Progenitor cell of endocrine pancreas (in vitro differentiated cells): Measurements from ENCODE around the gene HPSE. TPM values are rescaled to one million over a fixed set of nuclear protein-coding genes. Genes with fewer than 3 reads are reported as not detected.

Experiments
- DNase-seq: peaks from one replicate; pipeline ENCODE4 v3.0.0; 2021; ENCODE audit warnings: low spot score; ENCODE audit not compliant: unreplicated experiment
- H3K27ac Mint-ChIP-seq: 2 replicates; pipeline ENCODE4 v1.8.0; 2021; ENCODE audit warnings: mild to moderate bottlenecking, moderate library complexity, mixed read lengths
- H3K27me3 Mint-ChIP-seq: 2 replicates; pipeline ENCODE4 v1.8.0; 2021; ENCODE audit warnings: mixed read lengths
- H3K36me3 Mint-ChIP-seq: 2 replicates; pipeline ENCODE4 v1.8.0; 2022; ENCODE audit warnings: mixed read lengths; ENCODE audit not compliant: insufficient read depth
- H3K4me1 Mint-ChIP-seq: 2 replicates; pipeline ENCODE4 v1.8.0; 2021; ENCODE audit warnings: low read depth, mixed read lengths
- H3K4me3 Mint-ChIP-seq: 2 replicates; pipeline ENCODE4 v1.8.0; 2021; ENCODE audit warnings: low read depth, mild to moderate bottlenecking, moderate library complexity, mixed read lengths
- H3K9me3 Mint-ChIP-seq: 2 replicates; pipeline ENCODE4 v1.8.0; 2021; ENCODE audit warnings: low read depth, mixed read lengths
- CTCF ChIP-seq: fragments of 200-600 bp; sonication (generic); IDR thresholded peaks from one replicate; pipeline ENCODE4 v1.5.0; 2021; ENCODE audit warnings: antibody characterized with exemption, mild to moderate bottlenecking; ENCODE audit not compliant: unreplicated experiment
- total RNA-seq: library from RNA; stranded (reverse); gene quantifications from 2 replicates; pipeline ENCODE4 v1.2.1, GENCODE V29; 2021

Gene HPSE
- total RNA-seq, 1 donor from 2014 or later = 3.6 TPM

DNA sequence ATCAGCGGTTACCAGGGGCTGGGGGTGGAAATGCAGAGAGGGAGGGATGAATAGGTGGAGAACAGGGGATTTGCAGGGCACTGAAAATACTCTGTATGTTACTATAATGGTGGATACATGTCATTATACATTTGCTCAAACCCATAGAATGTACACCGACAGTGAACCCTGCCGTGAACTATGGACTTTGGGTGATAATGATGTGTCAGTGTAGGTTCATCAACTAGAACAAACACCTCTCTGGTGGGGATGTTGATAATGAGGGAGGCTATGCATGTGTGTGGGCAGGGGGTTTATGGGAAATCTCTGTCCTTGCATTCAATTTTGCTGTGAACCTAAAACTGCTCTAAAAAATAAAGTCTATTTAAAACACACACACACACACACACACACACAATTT is 11.5 kb downstream of the HPSE start:
- peaks cover 20% of the 10 kb centered on the region for H3K4me1 Mint-ChIP-seq
- H3K27me3 Mint-ChIP-seq = peaks cover 7% of the 10 kb centered on the region
- no peak for DNase-seq
- no peak overlapping the region for H3K4me3 Mint-ChIP-seq
- H3K27ac Mint-ChIP-seq = no peak overlapping the region
- no peak for TF ChIP-seq CTCF
- no peaks in the 10 kb centered on the region for H3K9me3 Mint-ChIP-seq
- H3K36me3 Mint-ChIP-seq = no peaks in the 10 kb centered on the region

GRCh38 chr4:83320548-83320947 is 14.1 kb downstream of the HPSE start:
- no peaks in the 10 kb centered on the region for H3K36me3 Mint-ChIP-seq
- no peak overlapping the region for H3K4me3 Mint-ChIP-seq
- DNase-seq = no peak
- no peaks in the 10 kb centered on the region for H3K9me3 Mint-ChIP-seq
- H3K27ac Mint-ChIP-seq = no peak overlapping the region
- H3K4me1 Mint-ChIP-seq = peaks cover 14% of the 10 kb centered on the region
- no peak for TF ChIP-seq CTCF
- no peaks in the 10 kb centered on the region for H3K27me3 Mint-ChIP-seq

GRCh38 chr4:83318666-83319065 is 16.0 kb downstream of the HPSE start:
- Mint-ChIP-seq H3K9me3 (no peaks in the 10 kb centered on the region), H3K27ac (no peak overlapping the region), H3K36me3 (no peaks in the 10 kb centered on the region), H3K4me1 (peaks cover 11% of the 10 kb centered on the region), H3K27me3 (no peaks in the 10 kb centered on the region), H3K4me3 (no peak overlapping the region)
- no peak for TF ChIP-seq CTCF
- no peak for DNase-seq

DNA sequence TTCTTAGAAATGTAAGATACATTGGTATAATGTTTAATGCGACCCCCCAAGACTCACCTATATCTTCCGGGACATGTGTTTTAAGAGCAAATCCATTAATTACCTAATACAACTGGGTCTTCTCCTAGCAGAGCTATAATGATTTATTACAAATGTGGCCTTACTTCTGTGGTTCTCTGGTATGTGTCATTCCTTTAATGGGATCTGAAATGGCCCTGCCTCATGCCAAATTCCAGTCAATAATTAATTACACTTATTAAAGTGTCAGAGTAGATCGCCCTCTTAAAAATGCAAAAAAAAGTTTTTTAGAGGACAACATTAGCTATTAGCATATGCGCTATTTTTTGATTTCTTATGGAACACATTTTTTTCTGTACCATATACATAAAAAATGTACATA is 17.0 kb downstream of the HPSE start:
- H3K36me3 Mint-ChIP-seq = no peaks in the 10 kb centered on the region

GRCh38 chr4:83316459-83317165 is 18.0 kb downstream of the HPSE start:
- Mint-ChIP-seq H3K27me3 (no peaks in the 10 kb centered on the region), H3K4me1 (peaks cover 3% of the 10 kb centered on the region), H3K9me3 (no peaks in the 10 kb centered on the region), H3K27ac (no peak overlapping the region), H3K36me3 (no peaks in the 10 kb centered on the region), H3K4me3 (no peak overlapping the region)
- DNase-seq = no peak
- TF ChIP-seq CTCF = no peak

More for the DNA sequence above, 17.0 kb downstream of the HPSE start:
- H3K27ac Mint-ChIP-seq = no peak overlapping the region
- no peak for TF ChIP-seq CTCF
- no peaks in the 10 kb centered on the region for H3K9me3 Mint-ChIP-seq
- no peaks in the 10 kb centered on the region for H3K27me3 Mint-ChIP-seq
- H3K4me3 Mint-ChIP-seq = no peak overlapping the region
- H3K4me1 Mint-ChIP-seq = peaks cover 4% of the 10 kb centered on the region
- DNase-seq = no peak
